Lower leg skin (tissue), 3 donors: ENCODE measurements around the gene KCNV2.

Experiments used
- POLR2A ChIP-seq, 2 donors: fragments of 450-650 bp; IDR thresholded peaks; one replicate each; pipeline ENCODE4 v1.6.1; 2016 to 2017; ENCODE audit warnings: antibody characterized with exemption in 2 of 2, mild to moderate bottlenecking in 1 of 2, moderate library complexity in 1 of 2
- TF ChIP-seq, protein P1 (sequence below), 3 donors: fragments of 450-650 bp; IDR thresholded peaks; one replicate each; pipeline ENCODE4 v1.5.1; 2016; ENCODE audit warnings: antibody characterized with exemption in 3 of 3, mild to moderate bottlenecking in 3 of 3, moderate library complexity in 2 of 3

DNA sequence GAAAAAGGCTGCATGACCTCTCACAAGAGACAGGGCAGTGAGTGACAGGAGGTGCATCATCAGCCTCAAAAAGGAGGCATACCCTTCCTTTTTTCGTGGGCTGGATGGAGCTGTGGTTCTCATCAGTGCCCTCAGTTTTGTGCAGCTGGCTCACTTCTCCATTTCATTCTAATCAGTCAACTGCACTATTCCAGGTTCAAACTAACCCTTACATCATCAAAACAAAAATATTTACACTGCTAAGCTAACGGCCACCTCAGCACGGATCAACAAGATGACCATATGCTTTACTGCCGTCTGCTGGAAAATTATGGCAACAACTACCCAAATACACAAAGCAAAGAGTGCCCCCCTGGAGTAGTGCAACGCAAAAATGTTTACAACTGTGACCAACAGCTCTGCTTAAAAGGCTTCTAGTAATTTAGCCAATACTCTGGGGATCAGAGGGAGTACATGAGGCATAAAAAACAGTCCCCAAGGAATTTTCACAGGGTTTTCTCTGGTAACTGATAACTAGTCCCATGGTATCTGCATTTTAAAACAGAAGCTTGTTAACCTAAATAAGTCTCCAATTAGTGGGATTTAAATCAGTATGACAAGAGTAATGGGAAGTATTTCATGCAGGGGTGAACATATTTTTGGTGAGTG is 10.8 kb downstream of the KCNV2 start:
- TF ChIP-seq, protein P1, sequence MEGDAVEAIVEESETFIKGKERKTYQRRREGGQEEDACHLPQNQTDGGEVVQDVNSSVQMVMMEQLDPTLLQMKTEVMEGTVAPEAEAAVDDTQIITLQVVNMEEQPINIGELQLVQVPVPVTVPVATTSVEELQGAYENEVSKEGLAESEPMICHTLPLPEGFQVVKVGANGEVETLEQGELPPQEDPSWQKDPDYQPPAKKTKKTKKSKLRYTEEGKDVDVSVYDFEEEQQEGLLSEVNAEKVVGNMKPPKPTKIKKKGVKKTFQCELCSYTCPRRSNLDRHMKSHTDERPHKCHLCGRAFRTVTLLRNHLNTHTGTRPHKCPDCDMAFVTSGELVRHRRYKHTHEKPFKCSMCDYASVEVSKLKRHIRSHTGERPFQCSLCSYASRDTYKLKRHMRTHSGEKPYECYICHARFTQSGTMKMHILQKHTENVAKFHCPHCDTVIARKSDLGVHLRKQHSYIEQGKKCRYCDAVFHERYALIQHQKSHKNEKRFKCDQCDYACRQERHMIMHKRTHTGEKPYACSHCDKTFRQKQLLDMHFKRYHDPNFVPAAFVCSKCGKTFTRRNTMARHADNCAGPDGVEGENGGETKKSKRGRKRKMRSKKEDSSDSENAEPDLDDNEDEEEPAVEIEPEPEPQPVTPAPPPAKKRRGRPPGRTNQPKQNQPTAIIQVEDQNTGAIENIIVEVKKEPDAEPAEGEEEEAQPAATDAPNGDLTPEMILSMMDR (IDR thresholded peaks at IDR 0.05): no peak
- no peak for TF ChIP-seq POLR2A (IDR thresholded peaks at IDR 0.05)
